ENCODE data around the gene STK24.

Gene STK24

GRCh38 chr13:98456413-98456845 is 120.5 kb downstream of the STK24 start:
- H3K9ac ChIP-seq (ENCODE audit: low read length), result peak overlapping the region; percentile 18
- H3K36me3 ChIP-seq (ENCODE audit: control insufficient read depth in 1 of 2, insufficient read depth in 2 of 2, low read length in 2 of 2), result peaks cover 38 to 54% of the 10 kb centered on the region in 2 experiments
- H3K27me3 ChIP-seq (ENCODE audit: insufficient read depth, low read length), result no peaks in the 10 kb centered on the region
- H3K79me2 ChIP-seq (ENCODE audit: control insufficient read depth, insufficient read depth, low read length, poor library complexity), result no peaks in the 10 kb centered on the region
- H3K4me2 ChIP-seq (ENCODE audit: low read length), result no peak overlapping the region
- H4K8ac ChIP-seq (ENCODE audit: low read depth, low read length), result no peak overlapping the region
- no peak overlapping the region for H2BK12ac ChIP-seq (ENCODE audit: low read length)
- H3K23ac ChIP-seq (ENCODE audit: low read length), result no peak overlapping the region
- no peak overlapping the region for H2BK120ac ChIP-seq (ENCODE audit: insufficient read depth, low read length, poor library complexity)
- H3K14ac ChIP-seq (ENCODE audit: low read length), result no peak overlapping the region
- no peak overlapping the region for H4K91ac ChIP-seq (ENCODE audit: low read depth, low read length)
- H3K4me1 ChIP-seq (ENCODE audit: control insufficient read depth in 1 of 2, insufficient read depth in 2 of 2, low read length in 2 of 2), result no peaks in the 10 kb centered on the region
- H4K12ac ChIP-seq (ENCODE audit: low read depth, low read length), result no peak overlapping the region
- H2BK5ac ChIP-seq (ENCODE audit: low read depth, low read length, poor library complexity), result no peak overlapping the region
- no peaks in the 10 kb centered on the region for H3K9me3 ChIP-seq (ENCODE audit: insufficient read depth, low read depth, low read length)
- no peak overlapping the region for H3K4ac ChIP-seq (ENCODE audit: low read depth, low read length)
- no peaks in the 10 kb centered on the region for H3K79me1 ChIP-seq (ENCODE audit: low read length)
- H3K4me3 ChIP-seq (ENCODE audit: low read depth, low read length), result no peak overlapping the region
- DNase-seq, result no peak
- no CpG with 5 or more reads among the region's 6 CpGs for WGBS (ENCODE audit: extremely low coverage, insufficient coverage, insufficient read length)
- H3K18ac ChIP-seq (ENCODE audit: low read length), result no peak overlapping the region
- H2AFZ ChIP-seq (ENCODE audit: insufficient read depth, low read length, poor library complexity), result no peak overlapping the region
- no peak overlapping the region for H2AK5ac ChIP-seq (ENCODE audit: low read length)
- no peak overlapping the region for H3K27ac ChIP-seq (ENCODE audit: low read depth, low read length)

DNA sequence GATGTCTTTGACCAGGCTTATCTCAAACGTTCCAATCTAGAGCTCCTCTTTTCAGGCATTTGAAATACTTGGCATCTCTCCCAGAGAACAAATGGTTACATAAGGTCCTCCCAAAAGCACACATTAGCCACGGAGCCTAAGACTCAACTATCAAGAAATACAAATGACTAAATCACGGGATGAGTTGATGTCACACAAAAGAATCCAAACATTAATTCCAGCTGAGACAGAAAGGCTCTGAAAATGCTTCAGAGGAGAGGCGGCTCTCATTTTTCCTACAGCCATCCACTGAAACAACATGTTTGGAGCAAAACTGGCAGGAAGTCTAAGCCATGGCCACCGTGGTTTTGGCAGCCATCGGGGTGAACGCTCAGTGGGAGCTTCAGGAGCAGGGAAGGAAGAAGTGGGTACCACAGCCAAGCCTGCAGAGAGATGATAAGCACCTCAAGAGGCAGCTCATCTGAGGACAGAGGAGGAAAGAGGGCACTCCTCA is 122.5 kb downstream of the STK24 start:
- Histone ChIP-seq H2AFZ (ENCODE audit: insufficient read depth, low read length, poor library complexity) (no peak overlapping the region), H3K14ac (ENCODE audit: low read length) (no peak overlapping the region), H4K12ac (ENCODE audit: low read depth, low read length) (no peak overlapping the region), H3K9ac (ENCODE audit: low read length) (no peak overlapping the region), H3K27me3 (ENCODE audit: insufficient read depth, low read length) (no peaks in the 10 kb centered on the region), H3K79me1 (ENCODE audit: low read length) (no peaks in the 10 kb centered on the region), H3K23ac (ENCODE audit: low read length) (no peak overlapping the region), H3K4me2 (ENCODE audit: low read length) (no peak overlapping the region), H2BK120ac (ENCODE audit: insufficient read depth, low read length, poor library complexity) (no peak overlapping the region), H4K8ac (ENCODE audit: low read depth, low read length) (no peak overlapping the region), H3K36me3 (ENCODE audit: control insufficient read depth in 1 of 2, insufficient read depth in 2 of 2, low read length in 2 of 2) (peaks cover 33 to 50% of the 10 kb centered on the region in 2 experiments), H3K18ac (ENCODE audit: low read length) (no peak overlapping the region), H3K27ac (ENCODE audit: low read depth, low read length) (no peak overlapping the region), H3K9me3 (ENCODE audit: insufficient read depth, low read depth, low read length) (no peaks in the 10 kb centered on the region), H2BK12ac (ENCODE audit: low read length) (no peak overlapping the region), H3K4me1 (ENCODE audit: control insufficient read depth in 1 of 2, insufficient read depth in 2 of 2, low read length in 2 of 2) (peaks cover 4 to 8% of the 10 kb centered on the region in 2 experiments), H4K91ac (ENCODE audit: low read depth, low read length) (no peak overlapping the region), H3K4me3 (ENCODE audit: low read depth, low read length) (no peak overlapping the region), H2AK5ac (ENCODE audit: low read length) (no peak overlapping the region), H2BK5ac (ENCODE audit: low read depth, low read length, poor library complexity) (no peak overlapping the region), H3K4ac (ENCODE audit: low read depth, low read length) (no peak overlapping the region), H3K79me2 (ENCODE audit: control insufficient read depth, insufficient read depth, low read length, poor library complexity) (peaks cover 3% of the 10 kb centered on the region)
- WGBS (ENCODE audit: extremely low coverage, insufficient coverage, insufficient read length), result no CpG with 5 or more reads among the region's 7 CpGs
- DNase-seq, result no peak

DNA sequence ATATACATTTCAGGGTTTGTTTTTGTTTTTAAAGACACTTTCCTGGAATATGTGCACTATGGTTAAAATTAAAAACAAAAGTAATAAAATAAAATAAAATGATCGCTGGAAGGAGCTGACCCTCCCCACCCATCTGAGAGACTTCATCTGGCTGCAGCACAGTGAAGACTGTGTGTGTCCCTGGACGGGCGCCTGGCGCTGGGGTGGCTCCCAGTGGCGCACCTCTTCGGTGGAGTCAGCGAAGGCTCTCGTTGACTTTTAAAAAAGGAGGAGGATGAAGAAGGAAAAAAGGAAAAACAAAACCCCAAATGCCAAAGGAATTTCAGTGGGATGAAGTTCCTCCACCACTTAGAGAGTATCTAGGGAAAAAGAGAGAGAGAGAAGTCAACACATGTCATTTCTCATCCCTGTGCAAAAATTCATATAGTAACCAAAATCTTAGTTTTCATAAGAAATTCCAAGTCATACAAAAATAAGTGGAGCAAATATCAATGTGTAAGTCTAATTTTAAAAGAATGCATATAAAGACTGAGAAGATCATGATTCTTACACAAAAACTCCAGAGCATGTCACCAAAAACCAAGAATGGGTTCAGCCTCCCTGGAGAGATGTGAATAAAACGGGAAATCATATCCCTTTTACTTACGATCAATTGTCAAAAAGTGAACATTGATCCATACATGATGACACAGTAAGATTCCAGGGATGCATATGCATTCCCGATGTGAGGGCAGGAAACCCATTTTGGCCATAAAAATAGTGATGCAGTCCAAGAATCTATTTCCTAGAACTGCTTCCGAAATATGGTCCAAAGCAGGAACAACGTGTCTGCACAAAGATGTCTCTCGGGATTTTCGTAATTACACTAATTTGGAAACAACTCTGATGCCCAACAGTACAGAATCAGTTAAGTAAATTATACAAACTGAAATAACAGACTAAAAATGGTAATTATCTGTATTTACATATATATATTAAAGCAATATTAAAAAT is 123.8 kb downstream of the STK24 start:
- peaks cover 3% of the 10 kb centered on the region for H3K79me2 ChIP-seq (ENCODE audit: control insufficient read depth, insufficient read depth, low read length, poor library complexity)
- H3K4me3 ChIP-seq (ENCODE audit: low read depth, low read length), result no peak overlapping the region
- no peak overlapping the region for H4K8ac ChIP-seq (ENCODE audit: low read depth, low read length)
- no peak overlapping the region for H2BK5ac ChIP-seq (ENCODE audit: low read depth, low read length, poor library complexity)
- H3K9ac ChIP-seq (ENCODE audit: low read length), result no peak overlapping the region
- no peak overlapping the region for H3K23ac ChIP-seq (ENCODE audit: low read length)
- H3K27ac ChIP-seq (ENCODE audit: low read depth, low read length), result no peak overlapping the region
- no peak overlapping the region for H2AK5ac ChIP-seq (ENCODE audit: low read length)
- peaks cover 4 to 8% of the 10 kb centered on the region in 2 experiments for H3K4me1 ChIP-seq (ENCODE audit: control insufficient read depth in 1 of 2, insufficient read depth in 2 of 2, low read length in 2 of 2)
- no peak overlapping the region for H3K4ac ChIP-seq (ENCODE audit: low read depth, low read length)
- H3K4me2 ChIP-seq (ENCODE audit: low read length), result no peak overlapping the region
- H3K14ac ChIP-seq (ENCODE audit: low read length), result no peak overlapping the region
- peaks cover 34 to 50% of the 10 kb centered on the region in 2 experiments for H3K36me3 ChIP-seq (ENCODE audit: control insufficient read depth in 1 of 2, insufficient read depth in 2 of 2, low read length in 2 of 2)
- no peaks in the 10 kb centered on the region for H3K9me3 ChIP-seq (ENCODE audit: insufficient read depth, low read depth, low read length)
- no CpG with 5 or more reads among the region's 15 CpGs for WGBS (ENCODE audit: extremely low coverage, insufficient coverage, insufficient read length)
- no peak overlapping the region for H3K18ac ChIP-seq (ENCODE audit: low read length)
- H2BK12ac ChIP-seq (ENCODE audit: low read length), result no peak overlapping the region
- no peak overlapping the region for H2BK120ac ChIP-seq (ENCODE audit: insufficient read depth, low read length, poor library complexity)
- no peaks in the 10 kb centered on the region for H3K27me3 ChIP-seq (ENCODE audit: insufficient read depth, low read length)
- H2AFZ ChIP-seq (ENCODE audit: insufficient read depth, low read length, poor library complexity), result no peak overlapping the region
- no peak overlapping the region for H4K12ac ChIP-seq (ENCODE audit: low read depth, low read length)
- no peak for DNase-seq
- no peaks in the 10 kb centered on the region for H3K79me1 ChIP-seq (ENCODE audit: low read length)
- H4K91ac ChIP-seq (ENCODE audit: low read depth, low read length), result no peak overlapping the region

DNA sequence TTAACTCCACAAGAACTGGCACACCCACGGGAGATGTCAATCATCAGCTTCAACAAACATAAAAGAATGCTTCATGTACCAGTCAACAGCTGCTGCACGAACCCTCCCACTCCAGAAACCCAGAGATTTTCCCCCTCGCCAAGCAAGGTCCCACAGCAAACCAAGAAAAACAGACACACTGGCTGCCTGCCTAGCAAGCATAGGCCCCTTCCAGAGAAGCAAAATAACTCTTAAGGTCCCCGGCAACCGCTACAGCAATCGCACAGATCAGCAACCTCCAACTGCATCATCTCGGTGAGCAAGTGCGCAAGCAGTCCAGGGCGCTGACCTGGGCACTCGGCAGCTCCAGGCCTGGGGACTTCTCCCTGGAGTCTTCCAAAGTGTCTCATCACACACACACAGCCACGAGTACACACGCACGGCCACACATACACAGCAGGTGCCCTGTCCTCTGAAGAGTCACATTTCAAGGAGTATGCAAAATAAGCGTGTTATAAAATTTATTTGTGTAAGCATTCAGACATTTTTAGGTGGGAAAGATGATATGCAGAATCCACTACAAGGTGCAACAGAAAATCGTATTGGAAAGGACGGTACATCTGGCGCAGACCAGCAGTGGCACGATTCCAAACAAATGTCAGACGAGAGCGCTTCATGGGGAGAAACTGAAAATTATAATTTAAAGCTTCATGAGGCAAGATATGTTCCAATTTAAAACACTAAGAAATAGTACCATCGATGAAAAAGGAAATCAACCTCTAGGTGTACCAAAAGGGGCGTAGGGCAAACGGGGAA is 125.0 kb downstream of the STK24 start:
- no peak overlapping the region for H2BK120ac ChIP-seq (ENCODE audit: insufficient read depth, low read length, poor library complexity)

More for the DNA sequence above, 125.0 kb downstream of the STK24 start:
- Histone ChIP-seq H2BK5ac (ENCODE audit: low read depth, low read length, poor library complexity) (no peak overlapping the region), H2AFZ (ENCODE audit: insufficient read depth, low read length, poor library complexity) (no peak overlapping the region), H3K4me1 (ENCODE audit: control insufficient read depth in 1 of 2, insufficient read depth in 2 of 2, low read length in 2 of 2) (peaks cover 4 to 8% of the 10 kb centered on the region in 2 experiments), H3K36me3 (ENCODE audit: control insufficient read depth in 1 of 2, insufficient read depth in 2 of 2, low read length in 2 of 2) (peaks cover 42 to 57% of the 10 kb centered on the region in 2 experiments), H4K91ac (ENCODE audit: low read depth, low read length) (no peak overlapping the region), H3K79me1 (ENCODE audit: low read length) (no peaks in the 10 kb centered on the region), H3K9me3 (ENCODE audit: insufficient read depth, low read depth, low read length) (peaks cover 2% of the 10 kb centered on the region), H2BK12ac (ENCODE audit: low read length) (no peak overlapping the region), H3K4me3 (ENCODE audit: low read depth, low read length) (no peak overlapping the region), H3K4ac (ENCODE audit: low read depth, low read length) (no peak overlapping the region), H3K79me2 (ENCODE audit: control insufficient read depth, insufficient read depth, low read length, poor library complexity) (peaks cover 3% of the 10 kb centered on the region), H3K4me2 (ENCODE audit: low read length) (no peak overlapping the region), H4K8ac (ENCODE audit: low read depth, low read length) (no peak overlapping the region), H3K9ac (ENCODE audit: low read length) (no peak overlapping the region), H3K27ac (ENCODE audit: low read depth, low read length) (no peak overlapping the region), H3K18ac (ENCODE audit: low read length) (no peak overlapping the region), H3K23ac (ENCODE audit: low read length) (no peak overlapping the region), H3K14ac (ENCODE audit: low read length) (no peak overlapping the region), H2AK5ac (ENCODE audit: low read length) (no peak overlapping the region), H4K12ac (ENCODE audit: low read depth, low read length) (no peak overlapping the region), H3K27me3 (ENCODE audit: insufficient read depth, low read length) (no peaks in the 10 kb centered on the region)
- DNase-seq, result no peak
- WGBS (ENCODE audit: extremely low coverage, insufficient coverage, insufficient read length), result no CpG with 5 or more reads among the region's 23 CpGs
